ENCODE data around the gene ARHGAP31. TPM values are rescaled to one million over a fixed set of nuclear protein-coding genes. Genes with fewer than 3 reads are reported as not detected.

The ARHGAP31 gene
- total RNA-seq, 2 donors from 2014 or later, result 6.5 to 8.9 TPM

DNA sequence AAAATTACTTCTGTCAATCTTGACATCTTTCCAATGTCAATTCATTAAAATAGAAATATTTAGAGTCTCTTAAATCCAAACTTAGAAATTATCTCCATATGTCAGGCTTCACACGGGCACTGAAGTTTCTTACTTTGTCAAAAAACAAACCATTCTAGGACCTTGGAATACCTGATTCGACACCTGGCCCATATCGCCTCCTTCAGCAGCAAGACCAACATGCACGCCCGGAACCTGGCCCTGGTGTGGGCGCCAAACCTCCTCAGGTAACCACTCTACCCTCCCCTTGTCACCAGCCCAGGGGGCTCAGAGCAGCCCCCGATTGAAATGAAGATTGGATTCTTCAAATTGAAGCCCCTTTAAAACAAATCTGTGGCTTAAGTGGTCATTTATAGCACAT lies 88.0 kb downstream of the ARHGAP31 start:
- TF ChIP-seq, protein P1, sequence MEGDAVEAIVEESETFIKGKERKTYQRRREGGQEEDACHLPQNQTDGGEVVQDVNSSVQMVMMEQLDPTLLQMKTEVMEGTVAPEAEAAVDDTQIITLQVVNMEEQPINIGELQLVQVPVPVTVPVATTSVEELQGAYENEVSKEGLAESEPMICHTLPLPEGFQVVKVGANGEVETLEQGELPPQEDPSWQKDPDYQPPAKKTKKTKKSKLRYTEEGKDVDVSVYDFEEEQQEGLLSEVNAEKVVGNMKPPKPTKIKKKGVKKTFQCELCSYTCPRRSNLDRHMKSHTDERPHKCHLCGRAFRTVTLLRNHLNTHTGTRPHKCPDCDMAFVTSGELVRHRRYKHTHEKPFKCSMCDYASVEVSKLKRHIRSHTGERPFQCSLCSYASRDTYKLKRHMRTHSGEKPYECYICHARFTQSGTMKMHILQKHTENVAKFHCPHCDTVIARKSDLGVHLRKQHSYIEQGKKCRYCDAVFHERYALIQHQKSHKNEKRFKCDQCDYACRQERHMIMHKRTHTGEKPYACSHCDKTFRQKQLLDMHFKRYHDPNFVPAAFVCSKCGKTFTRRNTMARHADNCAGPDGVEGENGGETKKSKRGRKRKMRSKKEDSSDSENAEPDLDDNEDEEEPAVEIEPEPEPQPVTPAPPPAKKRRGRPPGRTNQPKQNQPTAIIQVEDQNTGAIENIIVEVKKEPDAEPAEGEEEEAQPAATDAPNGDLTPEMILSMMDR (IDR thresholded peaks at IDR 0.05), result no peak
- H3K9ac ChIP-seq (ENCODE audit: low read depth in 2 of 2, low read length in 2 of 2), result no peak overlapping the region
- DNase-seq, result no peak
- H3K27me3 ChIP-seq, result no peaks in the 10 kb centered on the region
- intact Hi-C loops (cut with DNase I), result no loop called here
- H3K4me3 ChIP-seq, result no peak overlapping the region
- no peaks in the 10 kb centered on the region for H3K4me1 ChIP-seq
- no peaks in the 10 kb centered on the region for H3K9me3 ChIP-seq
- no peaks in the 10 kb centered on the region for H3K36me3 ChIP-seq
- no peak overlapping the region for H3K27ac ChIP-seq

DNA sequence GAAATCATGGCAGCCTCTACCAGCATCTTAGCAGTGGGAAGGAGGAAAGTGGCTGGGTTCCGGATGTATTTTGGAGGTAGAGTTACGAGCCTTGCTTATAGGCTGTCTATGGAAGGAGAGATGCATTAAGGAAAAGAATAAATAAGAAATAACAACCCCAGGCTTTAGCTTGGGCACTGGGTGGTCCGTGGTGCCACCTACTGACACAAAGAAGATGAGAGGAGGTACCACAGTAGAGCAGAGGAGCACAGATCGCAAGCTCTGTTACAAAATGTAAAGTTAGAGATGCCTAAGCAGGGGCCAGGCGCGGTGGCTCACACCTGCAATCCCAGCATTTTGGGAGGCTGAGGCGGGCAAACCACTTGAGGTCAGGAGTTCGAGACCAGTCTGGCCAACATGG lies 94.4 kb downstream of the ARHGAP31 start:
- Histone ChIP-seq H3K4me1 (no peaks in the 10 kb centered on the region), H3K9me3 (no peaks in the 10 kb centered on the region), H3K27ac (no peak overlapping the region), H3K4me3 (no peak overlapping the region), H3K27me3 (no peaks in the 10 kb centered on the region), H3K9ac (ENCODE audit: low read depth in 2 of 2, low read length in 2 of 2) (no peak overlapping the region), H3K36me3 (no peaks in the 10 kb centered on the region)
- intact Hi-C loops (cut with DNase I), result no loop called here
- DNase-seq, result no peak
- TF ChIP-seq, protein P1 (IDR thresholded peaks at IDR 0.05), result no peak

DNA sequence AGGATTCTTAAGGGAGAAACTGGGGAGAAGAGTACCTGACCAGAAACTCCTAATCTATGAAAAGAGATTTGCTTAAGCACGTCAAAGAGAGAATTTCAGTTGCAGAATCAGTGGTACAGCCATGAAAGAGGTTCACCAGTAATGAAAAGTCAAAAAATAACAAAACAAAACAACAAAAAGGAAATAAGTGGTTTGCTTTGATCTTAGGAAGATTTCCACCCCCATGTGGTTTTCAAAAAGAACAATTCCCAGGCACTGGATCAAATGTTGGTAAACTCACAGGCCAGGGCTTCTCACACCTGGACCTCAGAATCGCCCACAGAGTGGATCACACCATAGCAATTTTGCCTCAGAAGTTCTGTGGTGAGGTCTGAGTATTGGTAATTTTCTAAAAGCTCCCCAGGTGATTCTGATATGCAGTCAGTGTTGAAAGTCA lies 101.8 kb downstream of the ARHGAP31 start:
- DNase-seq, result no peak
- Histone ChIP-seq H3K4me1 (no peaks in the 10 kb centered on the region), H3K27ac (no peak overlapping the region), H3K27me3 (no peaks in the 10 kb centered on the region), H3K9me3 (no peaks in the 10 kb centered on the region), H3K4me3 (no peak overlapping the region), H3K9ac (ENCODE audit: low read depth in 2 of 2, low read length in 2 of 2) (no peak overlapping the region), H3K36me3 (no peaks in the 10 kb centered on the region)
- TF ChIP-seq, protein P1 (IDR thresholded peaks at IDR 0.05), result no peak
- intact Hi-C loops (cut with DNase I), result no loop called here

DNA sequence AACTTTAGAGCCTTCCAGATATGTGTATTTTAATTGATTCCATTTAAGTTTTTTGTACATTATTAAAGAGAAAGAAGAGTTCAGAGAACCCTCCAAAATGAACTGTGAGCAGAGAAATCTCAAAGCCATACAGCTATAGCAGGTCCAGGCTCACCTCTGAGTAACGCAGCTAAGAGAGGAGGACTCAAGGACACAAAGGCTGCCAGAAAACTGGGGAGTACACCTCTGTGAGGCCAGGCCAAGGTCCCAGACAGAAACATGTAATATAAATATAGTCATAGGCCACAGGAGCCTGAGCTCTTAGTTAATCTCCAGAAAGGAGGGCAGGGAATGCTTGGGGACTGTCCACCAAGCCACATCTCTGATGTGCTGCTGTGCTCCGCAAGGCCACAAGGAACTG lies 102.7 kb downstream of the ARHGAP31 start:
- DNase-seq, result no peak
- no peaks in the 10 kb centered on the region for H3K27me3 ChIP-seq
- no peaks in the 10 kb centered on the region for H3K4me1 ChIP-seq
- H3K27ac ChIP-seq, result no peak overlapping the region
- TF ChIP-seq, protein P1 (IDR thresholded peaks at IDR 0.05), result no peak
- no peaks in the 10 kb centered on the region for H3K9me3 ChIP-seq
- H3K4me3 ChIP-seq, result no peak overlapping the region
- no peak overlapping the region for H3K9ac ChIP-seq (ENCODE audit: low read depth in 2 of 2, low read length in 2 of 2)
- no peaks in the 10 kb centered on the region for H3K36me3 ChIP-seq
- intact Hi-C loops (cut with DNase I), result no loop called here

DNA sequence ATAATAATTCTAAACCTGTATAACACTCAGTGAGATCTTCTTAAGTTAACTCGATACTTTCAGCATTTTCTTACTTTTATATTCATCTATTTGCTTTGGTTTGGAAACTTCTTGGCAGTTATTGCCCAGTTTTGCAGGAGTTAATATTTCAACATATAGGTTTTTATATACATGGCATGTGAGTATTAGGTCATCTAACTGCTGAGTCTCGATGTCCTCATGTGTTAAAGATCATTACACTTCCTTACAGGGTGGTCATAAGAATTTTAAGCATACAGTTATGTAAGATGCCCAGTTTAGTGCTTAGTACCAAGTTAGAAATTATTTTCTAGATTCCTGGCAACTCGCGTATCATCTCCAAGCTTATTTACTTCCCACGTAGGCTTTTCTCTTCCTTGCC lies 106.3 kb downstream of the ARHGAP31 start:
- H3K27me3 ChIP-seq, result no peaks in the 10 kb centered on the region
- no peak overlapping the region for H3K4me3 ChIP-seq
- TF ChIP-seq, protein P1 (IDR thresholded peaks at IDR 0.05), result no peak
- no peaks in the 10 kb centered on the region for H3K4me1 ChIP-seq
- DNase-seq, result no peak
- no peak overlapping the region for H3K27ac ChIP-seq
- intact Hi-C loops (cut with DNase I), result no loop called here
- no peaks in the 10 kb centered on the region for H3K36me3 ChIP-seq
- H3K9ac ChIP-seq (ENCODE audit: low read depth in 2 of 2, low read length in 2 of 2), result no peak overlapping the region
- H3K9me3 ChIP-seq, result no peaks in the 10 kb centered on the region

DNA sequence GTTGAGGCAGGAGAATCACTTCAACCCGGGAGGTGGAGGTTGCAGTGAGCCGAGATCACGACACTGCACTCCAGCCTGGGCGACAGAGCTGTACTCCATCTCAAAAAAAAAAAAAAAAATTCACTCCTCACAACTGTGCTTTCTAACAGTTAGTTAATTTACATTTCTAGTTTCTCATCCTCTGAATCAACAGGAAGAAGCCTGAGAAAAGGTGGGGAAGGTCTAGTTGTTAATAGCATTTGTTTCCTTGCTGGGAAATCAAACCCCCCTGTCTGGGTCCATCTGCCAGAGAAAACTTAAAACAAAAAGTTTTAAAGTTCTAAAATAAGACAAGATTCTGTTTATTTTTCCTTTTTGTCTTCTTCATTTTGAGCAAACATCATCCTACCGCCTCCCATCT lies 106.9 kb downstream of the ARHGAP31 start:
- no peaks in the 10 kb centered on the region for H3K36me3 ChIP-seq
- H3K9ac ChIP-seq (ENCODE audit: low read depth in 2 of 2, low read length in 2 of 2), result no peak overlapping the region
- no peaks in the 10 kb centered on the region for H3K27me3 ChIP-seq
- intact Hi-C loops (cut with DNase I), result no loop called here
- DNase-seq, result no peak
- no peak overlapping the region for H3K4me3 ChIP-seq
- TF ChIP-seq, protein P1 (IDR thresholded peaks at IDR 0.05), result no peak
- H3K27ac ChIP-seq, result no peak overlapping the region
- no peaks in the 10 kb centered on the region for H3K4me1 ChIP-seq
- H3K9me3 ChIP-seq, result no peaks in the 10 kb centered on the region

All from colonic mucosa (tissue), 4 donors.